H9 (cell line): ENCODE results near the gene KANSL1. TPM values are rescaled to one million over a fixed set of nuclear protein-coding genes. Genes with fewer than 3 reads are reported as not detected.

ENCODE experiments used
- DNase-seq: peaks from one replicate; pipeline ENCODE4 v3.0.0-alpha.2; 2017
- H2AFZ ChIP-seq: one replicate; pipeline ENCODE4 v1.6.1; 2013; ENCODE audit warnings: mild to moderate bottlenecking, low read length, control low read depth, moderate library complexity
- H2AK5ac ChIP-seq: 2 replicates; pipeline ENCODE4 v1.6.1; 2013; ENCODE audit warnings: low read length, control low read depth, mixed read lengths; ENCODE audit not compliant: insufficient read length
- H2BK120ac ChIP-seq: one replicate; pipeline ENCODE4 v1.6.1; 2013; ENCODE audit warnings: low read depth, mild to moderate bottlenecking, low read length, control low read depth, inconsistent platforms; ENCODE audit not compliant: poor library complexity, severe bottlenecking
- H2BK12ac ChIP-seq: 2 replicates; pipeline ENCODE4 v1.6.1; 2013; ENCODE audit warnings: low read length, control low read depth, mixed read lengths, low read depth; ENCODE audit not compliant: insufficient read length
- H2BK15ac ChIP-seq: 2 replicates; pipeline ENCODE4 v1.6.1; 2013; ENCODE audit warnings: low read depth, low read length, control low read depth
- H2BK20ac ChIP-seq: one replicate; pipeline ENCODE4 v1.6.1; 2013; ENCODE audit warnings: low read depth, mild to moderate bottlenecking, low read length, control low read depth, inconsistent platforms; ENCODE audit not compliant: poor library complexity, severe bottlenecking
- H2BK5ac ChIP-seq: 2 replicates; pipeline ENCODE4 v1.6.1; 2013; ENCODE audit warnings: low read length, control low read depth, mixed read lengths; ENCODE audit not compliant: insufficient read length
- H3K14ac ChIP-seq: 2 replicates; pipeline ENCODE4 v1.6.1; 2013; ENCODE audit warnings: low read length, control low read depth; ENCODE audit not compliant: insufficient read depth
- H3K18ac ChIP-seq: 2 replicates; pipeline ENCODE4 v1.6.1; 2013; ENCODE audit warnings: low read depth, mild to moderate bottlenecking, mixed read lengths, low read length, control low read depth; ENCODE audit not compliant: insufficient read length
- H3K23ac ChIP-seq: 2 replicates; pipeline ENCODE4 v1.6.1; 2013; ENCODE audit warnings: low read length, control low read depth, mixed read lengths, low read depth; ENCODE audit not compliant: insufficient read length
- H3K23me2 ChIP-seq: 2 replicates; pipeline ENCODE4 v1.6.1; 2013; ENCODE audit warnings: low read depth, mild to moderate bottlenecking, mixed read lengths, low read length, control low read depth; ENCODE audit not compliant: insufficient read length, poor library complexity, severe bottlenecking
- H3K27ac ChIP-seq: 2 replicates; pipeline ENCODE4 v1.5.1; 2013; ENCODE audit warnings: low read length, control low read depth, mixed read lengths, low read depth; ENCODE audit not compliant: insufficient read length
- H3K27me3 ChIP-seq: 2 replicates; pipeline ENCODE4 v1.6.1; 2013; ENCODE audit warnings: low read length, control low read depth, inconsistent platforms; ENCODE audit not compliant: insufficient read depth
- H3K4ac ChIP-seq: 2 replicates; pipeline ENCODE4 v1.6.1; 2013; ENCODE audit warnings: low read depth, mild to moderate bottlenecking, control low read depth, inconsistent platforms, low read length, moderate library complexity
- H3K4me1 ChIP-seq: 2 replicates; pipeline ENCODE4 v1.6.1; 2013; ENCODE audit warnings: low read length, control low read depth, inconsistent platforms; ENCODE audit not compliant: insufficient read depth
- H3K4me2 ChIP-seq: 2 replicates; pipeline ENCODE4 v1.6.1; 2013; ENCODE audit warnings: low read length, control low read depth, mixed read lengths; ENCODE audit not compliant: insufficient read length, insufficient read depth
- H3K56ac ChIP-seq: 2 replicates; pipeline ENCODE4 v1.6.1; 2013; ENCODE audit warnings: low read depth, mild to moderate bottlenecking, mixed read lengths, low read length, control low read depth; ENCODE audit not compliant: insufficient read length
- H3K79me1 ChIP-seq: 2 replicates; pipeline ENCODE4 v1.6.1; 2013; ENCODE audit warnings: low read depth, mild to moderate bottlenecking, moderate library complexity, low read length, control low read depth, inconsistent platforms; ENCODE audit not compliant: insufficient read depth, poor library complexity, severe bottlenecking
- H3K79me2 ChIP-seq: 2 replicates; pipeline ENCODE4 v1.6.1; 2013; ENCODE audit warnings: low read length, control low read depth, inconsistent platforms; ENCODE audit not compliant: insufficient read depth
- H3K9ac ChIP-seq: 2 replicates; pipeline ENCODE4 v1.6.1; 2013; ENCODE audit warnings: low read length, control low read depth, mixed read lengths; ENCODE audit not compliant: insufficient read length; ENCODE audit errors: extremely low read depth
- H3K9me3 ChIP-seq: one replicate; pipeline ENCODE4 v1.6.1; 2013; ENCODE audit warnings: low read depth, low read length, inconsistent platforms; ENCODE audit not compliant: control insufficient read depth
- H3T11ph ChIP-seq: one replicate; pipeline ENCODE4 v1.6.1; 2013; ENCODE audit warnings: mild to moderate bottlenecking, low read length, control low read depth, inconsistent platforms
- H4K20me1 ChIP-seq: one replicate; pipeline ENCODE4 v1.6.1; 2013; ENCODE audit not compliant: control insufficient read depth, insufficient read length, insufficient read depth
- H4K5ac ChIP-seq: 2 replicates; pipeline ENCODE4 v1.6.1; 2013; ENCODE audit warnings: low read depth, mild to moderate bottlenecking, mixed read lengths, low read length, control low read depth; ENCODE audit not compliant: insufficient read length
- H4K8ac ChIP-seq: replicated peaks from 2 replicates; pipeline ENCODE4 v1.6.1; 2013; ENCODE audit warnings: low read length, control low read depth, mixed read lengths, low read depth; ENCODE audit not compliant: insufficient read length
- H4K91ac ChIP-seq: 2 replicates; pipeline ENCODE4 v1.6.1; 2013; ENCODE audit warnings: low read depth, mild to moderate bottlenecking, moderate library complexity, mixed read lengths, low read length, control low read depth; ENCODE audit not compliant: insufficient read length
- H3K27ac Mint-ChIP-seq, 3 experiments: 2 replicates in 2 of 3; 3 replicates in 1 of 3; pipeline ENCODE4 v1.8.0; 2020 to 2021; ENCODE audit warnings: mixed read lengths in 3 of 3, mild to moderate bottlenecking in 1 of 3, moderate library complexity in 1 of 3
- H3K27me3 Mint-ChIP-seq: 2 replicates; pipeline ENCODE4 v1.8.0; 2021; ENCODE audit warnings: low read depth, mild to moderate bottlenecking, moderate library complexity, mixed read lengths
- H3K36me3 Mint-ChIP-seq, 3 experiments: 2 replicates in 2 of 3; 3 replicates in 1 of 3; pipeline ENCODE4 v1.8.0; 2020 to 2021; ENCODE audit warnings: low read depth in 3 of 3, mixed read lengths in 3 of 3; ENCODE audit not compliant: insufficient read depth in 1 of 3
- H3K4me1 Mint-ChIP-seq, 2 experiments: 2 replicates each; pipeline ENCODE4 v1.8.0; 2020; ENCODE audit warnings: mixed read lengths in 2 of 2
- H3K4me3 Mint-ChIP-seq, 2 experiments: 2 replicates in 1 of 2; 3 replicates in 1 of 2; pipeline ENCODE4 v1.8.0; 2020 to 2021; ENCODE audit warnings: mild to moderate bottlenecking in 2 of 2, mixed read lengths in 2 of 2, moderate library complexity in 1 of 2
- H3K9me3 Mint-ChIP-seq, 2 experiments: 2 replicates in 1 of 2; 3 replicates in 1 of 2; pipeline ENCODE4 v1.8.0; 2020; ENCODE audit warnings: mild to moderate bottlenecking in 2 of 2, mixed read lengths in 2 of 2, moderate library complexity in 1 of 2
- CTCF ChIP-seq: fragments of 200-600 bp; sonication (generic); conservative IDR thresholded peaks from 3 replicates; pipeline ENCODE4 v1.8.0; 2021; ENCODE audit warnings: antibody characterized with exemption, mild to moderate bottlenecking
- WGBS: extraction: QIAGEN DNeasy Blood & Tissue Kit; methylation state at CpG from one replicate; pipeline ENCODE4 v1.1.7; 2013; ENCODE audit warnings: missing lambda C conversion rate, low lambda C conversion rate, mixed read lengths; ENCODE audit not compliant: insufficient read length; ENCODE audit errors: extremely low coverage; 5-methylcytosine and 5-hydroxymethylcytosine counted together
- total RNA-seq: library from RNA; stranded (reverse); gene quantifications from 2 replicates; pipeline ENCODE4 v1.2.1, GENCODE V29; 2021

The KANSL1 gene
- total RNA-seq, 1 experiment from 2014 or later, result 114 TPM

DNA sequence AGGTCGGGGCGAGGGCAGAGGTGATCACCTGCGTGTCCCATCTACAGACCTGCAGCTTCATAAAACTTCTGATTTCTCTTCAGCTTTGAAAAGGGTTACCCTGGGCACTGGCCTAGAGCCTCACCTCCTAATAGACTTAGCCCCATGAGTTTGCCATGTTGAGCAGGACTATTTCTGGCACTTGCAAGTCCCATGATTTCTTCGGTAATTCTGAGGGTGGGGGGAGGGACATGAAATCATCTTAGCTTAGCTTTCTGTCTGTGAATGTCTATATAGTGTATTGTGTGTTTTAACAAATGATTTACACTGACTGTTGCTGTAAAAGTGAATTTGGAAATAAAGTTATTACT, 165.3 kb downstream of the KANSL1 start:
- Histone ChIP-seq H3K27ac (no peak overlapping the region), H3K9ac (no peak overlapping the region), H3K79me1 (no peaks in the 10 kb centered on the region), H3K79me2 (no peaks in the 10 kb centered on the region), H4K91ac (no peak overlapping the region), H2AFZ (no peak overlapping the region), H2BK12ac (no peak overlapping the region), H3K56ac (no peak overlapping the region), H3K14ac (no peak overlapping the region), H3K4ac (no peak overlapping the region), H3K4me2 (no peak overlapping the region), H4K20me1 (no peaks in the 10 kb centered on the region), H3T11ph (no peak overlapping the region), H4K5ac (no peak overlapping the region), H3K4me1 (peaks cover 2% of the 10 kb centered on the region; the same call in 1 of the 2 replicates), H2BK5ac (no peak overlapping the region), H2BK120ac (no peak overlapping the region), H3K23ac (no peak overlapping the region), H2BK15ac (no peak overlapping the region), H3K18ac (no peak overlapping the region), H3K23me2 (no peaks in the 10 kb centered on the region), H4K8ac (no peak overlapping the region), H3K9me3 (no peaks in the 10 kb centered on the region), H2AK5ac (no peak overlapping the region), H2BK20ac (no peak overlapping the region), H3K27me3 (no peaks in the 10 kb centered on the region)
- H3K27me3 Mint-ChIP-seq, result no peaks in the 10 kb centered on the region; the same call in 1 of the 2 replicates
- H3K4me1 Mint-ChIP-seq, result peaks cover 34 to 43% of the 10 kb centered on the region in 2 experiments
- no CpG with 5 or more reads among the region's 4 CpGs for WGBS
- H3K4me3 Mint-ChIP-seq, result peak overlapping the region in 1 of 2 experiments; percentile 57; a peak in 1 of 5 replicates
- no peaks in the 10 kb centered on the region for H3K9me3 Mint-ChIP-seq
- TF ChIP-seq CTCF, result no peak
- DNase-seq, result no peak
- H3K36me3 Mint-ChIP-seq, result peaks cover 21 to 63% (median 53%) of the 10 kb centered on the region in 3 experiments; a peak in 6 of 7 replicates
- H3K27ac Mint-ChIP-seq, result peak overlapping the region; percentile 45 to 66 (median 47); a peak in 5 of 7 replicates
